HuH-7.5 (cell line): Measurements from ENCODE around the gene ATXN10.
A peak's percentile ranks its signal among the peaks of the same experiment; 100 is the strongest.
"Not testable (repeated sequence)": the region's sequence is repeated elsewhere in the genome, so short reads cannot be mapped to it uniquely, and the experiment has no call there.

ENCODE experiments used
- DNase-seq: peaks from one replicate; pipeline ENCODE4 v3.0.0; 2011; ENCODE audit warnings: low spot score

ATXN10 gene

GRCh38 chr22:45642986-45643385 lies 28.6 kb upstream of the ATXN10 start:
- no peak for DNase-seq

GRCh38 chr22:45644714-45645113 lies 26.9 kb upstream of the ATXN10 start:
- no peak for DNase-seq

GRCh38 chr22:45645150-45645525 lies 26.5 kb upstream of the ATXN10 start:
- no peak for DNase-seq

- peak; percentile 75 for DNase-seq
Observed at GRCh38 chr22:45645526-45646414, 25.9 kb upstream of the ATXN10 start.

GRCh38 chr22:45647532-45648225 lies 24.0 kb upstream of the ATXN10 start:
- no peak for DNase-seq

- no peak for DNase-seq
Observed at GRCh38 chr22:45648301-45649117, 23.1 kb upstream of the ATXN10 start.

GRCh38 chr22:45649809-45650208 lies 21.8 kb upstream of the ATXN10 start:
- DNase-seq, result no peak

- DNase-seq, result no peak
Observed at GRCh38 chr22:45650721-45651120, 20.9 kb upstream of the ATXN10 start.

GRCh38 chr22:45651931-45652528 lies 19.6 kb upstream of the ATXN10 start:
- DNase-seq, result no peak

- no peak for DNase-seq
Observed at GRCh38 chr22:45656577-45656976, 15.1 kb upstream of the ATXN10 start.

GRCh38 chr22:45657701-45658100 lies 13.9 kb upstream of the ATXN10 start:
- DNase-seq, result no peak

GRCh38 chr22:45664136-45664646 lies 7.4 kb upstream of the ATXN10 start:
- no peak for DNase-seq

GRCh38 chr22:45667486-45667885 lies 4.1 kb upstream of the ATXN10 start:
- no peak for DNase-seq

- not testable (repeated sequence) for DNase-seq
Observed at GRCh38 chr22:45670363-45670762, 1.3 kb upstream of the ATXN10 start.

- peak; percentile 23 for DNase-seq
Observed at GRCh38 chr22:45670981-45671782, 452 bp upstream of the ATXN10 start.

GRCh38 chr22:45672564-45673481 lies 1.2 kb downstream of the ATXN10 start:
- no peak for DNase-seq

- no peak for DNase-seq
Observed at GRCh38 chr22:45673482-45674175, 2.0 kb downstream of the ATXN10 start.

GRCh38 chr22:45676024-45676423 lies 4.4 kb downstream of the ATXN10 start:
- DNase-seq, result no peak

GRCh38 chr22:45677063-45677462 lies 5.4 kb downstream of the ATXN10 start:
- DNase-seq, result no peak
